Mesothelial cell of epicardium (in vitro differentiated cells): ENCODE results near the gene VAMP2. TPM values are rescaled to one million over a fixed set of nuclear protein-coding genes. Genes with fewer than 3 reads are reported as not detected.

ENCODE experiments used
- DNase-seq, 2 experiments: peaks; one replicate each; pipeline ENCODE4 v3.0.0; 2021; ENCODE audit warnings: low spot score in 2 of 2; ENCODE audit not compliant: unreplicated experiment in 2 of 2
- H3K27ac Mint-ChIP-seq: 2 replicates; pipeline ENCODE4 v1.8.0; 2021; ENCODE audit warnings: mixed read lengths
- H3K27me3 Mint-ChIP-seq: 2 replicates; pipeline ENCODE4 v1.8.0; 2021; ENCODE audit warnings: low read depth, mixed read lengths
- H3K36me3 Mint-ChIP-seq: 2 replicates; pipeline ENCODE4 v1.8.0; 2021; ENCODE audit warnings: mixed read lengths
- H3K4me1 Mint-ChIP-seq: 2 replicates; pipeline ENCODE4 v1.8.0; 2021; ENCODE audit warnings: mixed read lengths
- H3K4me3 Mint-ChIP-seq: 2 replicates; pipeline ENCODE4 v1.8.0; 2021; ENCODE audit warnings: mild to moderate bottlenecking, moderate library complexity, mixed read lengths
- H3K9me3 Mint-ChIP-seq: 2 replicates; pipeline ENCODE4 v1.8.0; 2021; ENCODE audit warnings: mixed read lengths
- total RNA-seq: library from RNA; stranded (reverse); gene quantifications from 3 replicates; pipeline ENCODE4 v1.2.1, GENCODE V29; 2021
- TF ChIP-seq, protein P1 (sequence below): fragments of 200-600 bp; sonication (generic); IDR thresholded peaks from one replicate; pipeline ENCODE4 v1.5.0; 2021; ENCODE audit warnings: antibody characterized with exemption; ENCODE audit not compliant: unreplicated experiment

The VAMP2 gene
- total RNA-seq, 1 donor from 2014 or later = 54.8 TPM

DNA sequence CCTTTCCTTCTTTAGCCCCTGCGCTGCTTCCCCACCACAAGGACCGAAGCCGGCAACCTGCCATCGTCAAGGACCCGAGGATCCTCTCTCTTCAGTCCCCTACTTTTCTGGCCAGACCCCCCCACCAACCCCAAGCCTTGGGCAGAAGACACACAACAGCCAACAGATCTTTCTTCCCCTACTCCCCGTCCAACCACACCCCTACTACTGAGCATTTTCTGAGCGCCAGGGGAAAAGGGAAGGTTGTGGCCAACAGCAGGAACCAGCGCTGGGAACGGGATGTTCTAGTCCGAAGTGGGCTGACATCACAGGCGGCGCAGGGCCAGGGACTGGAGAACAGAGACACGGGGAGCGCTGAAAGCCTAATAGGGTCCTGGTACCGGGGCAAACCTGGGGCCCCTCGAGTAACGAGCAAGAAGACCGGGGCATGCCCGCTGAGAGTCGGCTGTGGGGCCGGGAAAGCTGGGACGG is 11.1 kb downstream of the VAMP2 start:
- peak in 1 of 2 experiments; percentile 69 for DNase-seq
- Mint-ChIP-seq H3K27me3 (no peaks in the 10 kb centered on the region), H3K36me3 (peaks cover 15% of the 10 kb centered on the region), H3K4me1 (peaks cover 23% of the 10 kb centered on the region), H3K9me3 (no peaks in the 10 kb centered on the region), H3K27ac (no peak overlapping the region), H3K4me3 (peak overlapping the region; percentile 91)
- TF ChIP-seq, protein P1, sequence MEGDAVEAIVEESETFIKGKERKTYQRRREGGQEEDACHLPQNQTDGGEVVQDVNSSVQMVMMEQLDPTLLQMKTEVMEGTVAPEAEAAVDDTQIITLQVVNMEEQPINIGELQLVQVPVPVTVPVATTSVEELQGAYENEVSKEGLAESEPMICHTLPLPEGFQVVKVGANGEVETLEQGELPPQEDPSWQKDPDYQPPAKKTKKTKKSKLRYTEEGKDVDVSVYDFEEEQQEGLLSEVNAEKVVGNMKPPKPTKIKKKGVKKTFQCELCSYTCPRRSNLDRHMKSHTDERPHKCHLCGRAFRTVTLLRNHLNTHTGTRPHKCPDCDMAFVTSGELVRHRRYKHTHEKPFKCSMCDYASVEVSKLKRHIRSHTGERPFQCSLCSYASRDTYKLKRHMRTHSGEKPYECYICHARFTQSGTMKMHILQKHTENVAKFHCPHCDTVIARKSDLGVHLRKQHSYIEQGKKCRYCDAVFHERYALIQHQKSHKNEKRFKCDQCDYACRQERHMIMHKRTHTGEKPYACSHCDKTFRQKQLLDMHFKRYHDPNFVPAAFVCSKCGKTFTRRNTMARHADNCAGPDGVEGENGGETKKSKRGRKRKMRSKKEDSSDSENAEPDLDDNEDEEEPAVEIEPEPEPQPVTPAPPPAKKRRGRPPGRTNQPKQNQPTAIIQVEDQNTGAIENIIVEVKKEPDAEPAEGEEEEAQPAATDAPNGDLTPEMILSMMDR = no peak

- no peak overlapping the region for H3K27ac Mint-ChIP-seq
- peaks cover 23% of the 10 kb centered on the region for H3K4me1 Mint-ChIP-seq
- TF ChIP-seq, protein P1 = no peak
- no peaks in the 10 kb centered on the region for H3K9me3 Mint-ChIP-seq
- H3K36me3 Mint-ChIP-seq = peaks cover 20% of the 10 kb centered on the region
- H3K4me3 Mint-ChIP-seq = peak overlapping the region; percentile 91
- peak; percentile 72 to 81 for DNase-seq
- H3K27me3 Mint-ChIP-seq = no peaks in the 10 kb centered on the region
Observed at GRCh38 chr17:8151120-8151640, 11.6 kb downstream of the VAMP2 start.

- H3K36me3 Mint-ChIP-seq = peaks cover 23% of the 10 kb centered on the region
- H3K4me1 Mint-ChIP-seq = peaks cover 23% of the 10 kb centered on the region
- no peak overlapping the region for H3K27ac Mint-ChIP-seq
- no peak for DNase-seq
- TF ChIP-seq, protein P1 = no peak
- peak overlapping the region; percentile 91 for H3K4me3 Mint-ChIP-seq
- H3K27me3 Mint-ChIP-seq = no peaks in the 10 kb centered on the region
- H3K9me3 Mint-ChIP-seq = no peaks in the 10 kb centered on the region
Observed at GRCh38 chr17:8150194-8151119, 12.3 kb downstream of the VAMP2 start.

DNA sequence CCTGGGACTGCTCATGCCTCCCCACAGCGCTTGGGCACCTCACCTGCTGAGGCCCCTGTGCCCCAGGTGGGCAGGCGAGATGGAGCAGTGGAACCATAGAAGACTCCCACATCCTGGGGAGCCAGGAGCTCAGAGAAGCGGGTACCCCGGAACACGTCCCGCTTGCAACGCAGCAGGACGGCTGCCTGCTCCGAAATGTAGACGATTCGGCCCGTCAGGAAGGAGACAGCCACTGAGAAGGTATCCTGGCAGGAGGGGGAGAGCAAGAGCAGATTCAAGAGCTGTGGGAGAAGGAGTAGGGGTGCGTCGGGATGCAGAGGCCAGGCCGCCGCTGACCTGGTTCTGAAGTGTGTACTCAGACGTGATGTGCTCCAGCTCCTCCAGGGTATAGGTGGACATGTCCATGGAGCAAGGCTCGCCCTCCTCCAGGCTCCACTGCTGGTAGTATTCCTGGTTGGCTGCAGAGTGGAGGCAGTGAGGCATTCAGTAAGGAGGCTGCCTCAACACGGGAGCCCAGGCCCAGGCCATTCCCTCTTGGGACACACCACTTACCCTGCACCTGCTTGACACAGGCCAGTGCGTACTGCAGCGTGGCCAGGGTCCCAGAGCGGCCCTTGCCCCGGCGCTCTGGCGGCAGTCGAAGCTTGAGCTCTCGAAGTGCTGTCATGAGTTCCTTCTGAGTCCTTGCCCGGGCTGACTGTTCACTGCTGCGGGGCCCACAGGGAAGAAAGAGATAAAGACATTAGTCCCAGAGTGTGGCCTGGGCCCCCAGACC is 13.1 kb downstream of the VAMP2 start:
- TF ChIP-seq, protein P1 = no peak
- Mint-ChIP-seq H3K4me1 (peaks cover 23% of the 10 kb centered on the region), H3K27ac (no peak overlapping the region), H3K27me3 (no peaks in the 10 kb centered on the region), H3K9me3 (no peaks in the 10 kb centered on the region), H3K4me3 (no peak overlapping the region), H3K36me3 (peaks cover 24% of the 10 kb centered on the region)
- no peak for DNase-seq

DNA sequence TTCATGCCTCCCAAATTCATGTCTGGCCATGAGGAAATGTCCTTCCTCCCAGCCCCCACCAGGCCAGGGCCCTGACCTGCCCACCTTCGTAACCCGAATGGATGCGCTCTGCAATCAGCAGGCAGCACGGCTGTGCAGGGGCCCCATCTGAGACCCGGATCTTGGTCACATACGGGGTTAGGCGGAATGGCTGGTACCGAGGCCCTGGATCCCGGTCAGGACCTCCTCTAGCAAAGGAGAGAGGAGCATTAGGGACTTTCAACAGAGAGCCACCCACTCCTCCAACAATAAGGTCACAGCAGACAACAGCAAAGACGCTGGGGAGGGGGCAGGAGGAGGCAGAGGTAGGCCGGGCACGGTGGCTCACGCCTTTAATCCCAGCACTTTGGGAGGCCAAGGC is 14.2 kb downstream of the VAMP2 start:
- Mint-ChIP-seq H3K4me1 (peaks cover 22% of the 10 kb centered on the region), H3K27ac (no peak overlapping the region), H3K27me3 (no peaks in the 10 kb centered on the region), H3K9me3 (no peaks in the 10 kb centered on the region), H3K36me3 (peaks cover 29% of the 10 kb centered on the region), H3K4me3 (no peak overlapping the region)
- TF ChIP-seq, protein P1 = no peak
- no peak for DNase-seq
